ENCODE results near the gene CTDSPL2.
"Not testable (repeated sequence)": the region's sequence is repeated elsewhere in the genome, so short reads cannot be mapped to it uniquely, and the experiment has no call there.

CTDSPL2 gene

GRCh38 chr15:44501768-44502366 is 74.4 kb downstream of the CTDSPL2 start:
- peak; percentile 48 to 65 for DNase-seq
- TF ChIP-seq POLR2A (IDR thresholded peaks at IDR 0.05; ENCODE audit: low read length) (no peak), GATA1 (IDR thresholded peaks at IDR 0.05; ENCODE audit: low read depth, low read length) (no peak)

- no peak for DNase-seq
- TF ChIP-seq GATA1 (IDR thresholded peaks at IDR 0.05; ENCODE audit: low read depth, low read length) (no peak), POLR2A (IDR thresholded peaks at IDR 0.05; ENCODE audit: low read length) (no peak)
Observed at GRCh38 chr15:44516436-44516835, 89.0 kb downstream of the CTDSPL2 start.

- no peak for DNase-seq
- TF ChIP-seq POLR2A (IDR thresholded peaks at IDR 0.05; ENCODE audit: low read length), result no peak
- no peak for TF ChIP-seq GATA1 (IDR thresholded peaks at IDR 0.05; ENCODE audit: low read depth, low read length)
Observed at GRCh38 chr15:44519537-44519936, 92.1 kb downstream of the CTDSPL2 start.

GRCh38 chr15:44525018-44525417 is 97.6 kb downstream of the CTDSPL2 start:
- DNase-seq, result no peak
- TF ChIP-seq GATA1 (IDR thresholded peaks at IDR 0.05; ENCODE audit: low read depth, low read length) (no peak), POLR2A (IDR thresholded peaks at IDR 0.05; ENCODE audit: low read length) (no peak)

- DNase-seq, result no peak
Observed at GRCh38 chr15:44527241-44527640, 99.8 kb downstream of the CTDSPL2 start.

GRCh38 chr15:44529864-44530604 is 102.6 kb downstream of the CTDSPL2 start:
- TF ChIP-seq GATA1 (IDR thresholded peaks at IDR 0.05; ENCODE audit: low read depth, low read length) (no peak), POLR2A (IDR thresholded peaks at IDR 0.05; ENCODE audit: low read length) (no peak)
- no peak for DNase-seq

More at GRCh38 chr15:44527241-44527640, 99.8 kb downstream of the CTDSPL2 start:
- TF ChIP-seq POLR2A (IDR thresholded peaks at IDR 0.05; ENCODE audit: low read length) (no peak), GATA1 (IDR thresholded peaks at IDR 0.05; ENCODE audit: low read depth, low read length) (no peak)

- no peak for DNase-seq
Observed at GRCh38 chr15:44530653-44531052, 103.2 kb downstream of the CTDSPL2 start.

DNA sequence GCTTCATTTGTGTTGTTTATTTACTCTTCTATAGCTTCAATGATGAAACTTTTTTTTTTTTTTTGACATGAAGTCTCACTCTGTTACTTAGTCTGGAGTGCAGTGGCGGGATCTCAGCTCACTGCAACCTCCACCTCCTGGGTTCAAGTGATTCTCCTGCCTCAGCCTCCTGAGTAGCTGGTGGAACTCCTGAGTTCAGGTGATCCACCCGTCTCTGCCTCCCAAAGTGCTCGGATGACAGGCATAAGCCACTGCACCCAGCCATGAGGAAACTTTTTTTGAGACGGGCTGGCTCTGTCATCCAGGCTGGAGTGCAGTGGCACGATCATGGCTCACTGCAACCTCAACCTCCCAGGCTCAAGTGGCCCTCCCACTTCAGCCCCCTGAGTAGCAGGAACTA is 104.8 kb downstream of the CTDSPL2 start:
- DNase-seq, result not testable (repeated sequence)

More at GRCh38 chr15:44530653-44531052, 103.2 kb downstream of the CTDSPL2 start:
- TF ChIP-seq POLR2A (IDR thresholded peaks at IDR 0.05; ENCODE audit: low read length), result peak; percentile 18
- TF ChIP-seq GATA1 (IDR thresholded peaks at IDR 0.05; ENCODE audit: low read depth, low read length), result no peak

DNA sequence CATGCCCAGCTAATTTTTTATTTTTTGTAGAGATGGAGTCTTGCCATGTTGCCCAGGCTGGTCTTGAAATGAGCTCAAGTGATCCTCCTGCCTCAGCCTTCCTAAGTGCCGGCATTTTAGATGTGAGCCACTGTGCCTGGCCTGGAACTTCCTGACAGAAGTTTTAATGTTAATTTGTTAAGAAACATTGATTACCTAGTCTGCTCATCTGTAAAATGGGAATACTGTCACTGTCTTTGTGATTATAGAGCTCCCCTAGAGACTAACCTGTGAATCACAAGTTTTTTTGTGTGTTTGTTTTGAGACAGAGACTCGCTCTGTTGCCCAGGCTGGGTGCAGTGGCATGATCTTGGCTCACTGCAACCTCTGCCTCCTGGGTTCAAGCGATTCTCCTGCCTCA is 105.3 kb downstream of the CTDSPL2 start:
- TF ChIP-seq POLR2A (IDR thresholded peaks at IDR 0.05; ENCODE audit: low read length) (no peak), GATA1 (IDR thresholded peaks at IDR 0.05; ENCODE audit: low read depth, low read length) (no peak)
- DNase-seq, result peak in 1 of 2 experiments; percentile 7

DNA sequence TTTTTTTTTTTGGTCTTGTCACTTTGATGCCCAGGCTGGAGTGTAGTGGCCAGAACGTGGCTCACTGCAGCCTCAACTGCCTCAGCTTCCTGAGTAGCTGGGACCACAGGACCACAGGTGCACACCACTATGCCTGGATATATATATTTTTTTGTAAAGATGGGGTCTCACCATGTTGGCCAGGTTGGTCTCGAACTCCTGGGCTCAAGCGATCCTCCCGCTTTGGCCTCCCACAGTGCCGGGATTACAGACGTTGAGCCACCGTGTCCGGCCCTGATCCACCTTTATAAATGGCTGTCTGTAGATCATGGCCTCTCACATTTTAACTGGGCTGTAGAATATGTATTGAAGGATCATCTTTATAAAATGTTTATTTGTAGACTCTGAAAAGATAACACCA is 107.7 kb downstream of the CTDSPL2 start:
- TF ChIP-seq GATA1 (IDR thresholded peaks at IDR 0.05; ENCODE audit: low read depth, low read length) (no peak), POLR2A (IDR thresholded peaks at IDR 0.05; ENCODE audit: low read length) (no peak)
- no peak for DNase-seq

GRCh38 chr15:44535523-44536301 is 108.3 kb downstream of the CTDSPL2 start:
- no peak for TF ChIP-seq POLR2A (IDR thresholded peaks at IDR 0.05; ENCODE audit: low read length)
- TF ChIP-seq GATA1 (IDR thresholded peaks at IDR 0.05; ENCODE audit: low read depth, low read length), result no peak
- peak; percentile 59 to 78 for DNase-seq

DNA sequence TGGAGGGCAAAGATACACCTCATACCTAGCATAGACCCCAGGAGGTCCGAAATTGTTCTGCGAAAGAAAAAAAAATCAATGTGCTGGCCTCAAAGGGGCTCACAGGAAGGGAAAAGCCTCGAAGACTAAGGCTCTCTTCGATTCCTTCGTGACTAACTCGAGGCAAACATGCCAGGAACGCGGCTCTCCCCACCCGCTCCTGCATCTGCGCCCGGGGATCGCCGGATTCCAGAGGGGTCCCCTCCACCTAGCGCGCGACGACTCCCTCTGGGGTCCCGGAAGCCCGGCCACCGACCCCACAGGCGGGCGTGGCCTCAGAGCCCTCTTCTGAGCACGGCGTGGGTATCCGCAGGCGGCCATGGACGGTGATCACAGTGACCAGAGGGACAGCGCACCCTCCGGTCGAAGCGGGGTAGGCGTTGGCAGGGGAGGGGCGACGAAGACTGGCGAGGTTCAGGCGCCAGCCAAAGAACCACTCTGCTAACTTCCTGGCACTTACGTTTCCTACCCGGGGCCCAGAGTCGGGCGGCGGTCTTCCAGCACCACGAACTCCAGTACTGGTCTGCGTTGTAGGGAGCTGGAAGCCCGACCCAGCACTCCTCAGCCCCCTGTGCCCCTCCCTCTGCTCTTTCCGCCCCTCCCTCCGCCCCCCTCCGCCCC is 109.0 kb downstream of the CTDSPL2 start:
- peak; percentile 92 to 95 for DNase-seq
- TF ChIP-seq GATA1 (IDR thresholded peaks at IDR 0.05; ENCODE audit: low read depth, low read length) (no peak), POLR2A (IDR thresholded peaks at IDR 0.05; ENCODE audit: low read length) (peak; percentile 84)

GRCh38 chr15:44536962-44537734 is 109.7 kb downstream of the CTDSPL2 start, which contains the start of gene EIF3J:
TSS of gene EIF3J (plus strand) at chr15:44537147. CDS start at chr15:44537195, 48 bp downstream.
- TF ChIP-seq GATA1 (IDR thresholded peaks at IDR 0.05; ENCODE audit: low read depth, low read length), result no peak
- TF ChIP-seq POLR2A (IDR thresholded peaks at IDR 0.05; ENCODE audit: low read length), result peak; percentile 58
- peak; percentile 96 to 99 for DNase-seq
